Panc1 (cell line): ENCODE results near the gene PSEN2. TPM values are rescaled to one million over a fixed set of nuclear protein-coding genes. Genes with fewer than 3 reads are reported as not detected.

ENCODE experiments used
- ATAC-seq: fragments of 200-7000 bp; cut with Tn5 transposase; 2 replicates; pipeline ENCODE4 v1.9.1; 2020; ENCODE audit warnings: mild to moderate bottlenecking, moderate library complexity
- BruUV-seq: library from RNA; stranded (reverse); fragments of 400-500 nt; replicated peaks from 2 replicates; lab custom pipeline; 2021; lab: Mats Ljungman, UMichigan
- CTCF ChIA-PET: fragments of 300-600 bp; sonication (Branson Sonifier 250); formaldehyde crosslinking; loops from one replicate; lab custom pipeline; 2022; ENCODE audit warnings: antibody characterized with exemption; lab: Charles Lee
- POLR2A ChIA-PET: fragments of 300-600 bp; sonication (Branson Sonifier 250); formaldehyde crosslinking; loops from one replicate; lab custom pipeline; 2022; ENCODE audit warnings: antibody characterized with exemption; lab: Charles Lee
- DNase-seq: peaks from one replicate; pipeline ENCODE4 v3.0.0-alpha.2; 2010; ENCODE audit warnings: low read depth, low spot score
- H3K27ac ChIP-seq: 2 replicates; pipeline ENCODE4 v1.5.1; 2011; ENCODE audit warnings: mild to moderate bottlenecking, low read length, inconsistent platforms
- H3K27me3 ChIP-seq: fragments of 200-500 bp; sonication (Bioruptor generic); 2 replicates; pipeline ENCODE4 v1.6.0; 2014; ENCODE audit warnings: low read length, inconsistent platforms; ENCODE audit not compliant: control insufficient read depth, insufficient read depth
- H3K36me3 ChIP-seq: fragments of 200-500 bp; sonication (Bioruptor generic); 2 replicates; pipeline ENCODE4 v1.5.1; 2014; ENCODE audit warnings: inconsistent platforms, mild to moderate bottlenecking, low read length, moderate library complexity; ENCODE audit not compliant: control insufficient read depth, insufficient read depth
- H3K4me1 ChIP-seq: 2 replicates; pipeline ENCODE4 v1.5.1; 2011; ENCODE audit warnings: inconsistent platforms, mild to moderate bottlenecking, low read length, moderate library complexity; ENCODE audit not compliant: control insufficient read depth, insufficient read depth
- H3K4me3 ChIP-seq, 2 experiments: 2 replicates each; pipeline ENCODE4 v1.5.1; 2011 to 2012; ENCODE audit warnings: low read depth in 2 of 2, low read length in 2 of 2, mild to moderate bottlenecking in 2 of 2, inconsistent platforms in 1 of 2, moderate library complexity in 1 of 2
- H3K9me3 ChIP-seq: fragments of 200-500 bp; sonication (Bioruptor generic); 2 replicates; pipeline ENCODE4 v1.5.1; 2014; ENCODE audit warnings: low read depth, mild to moderate bottlenecking, inconsistent platforms, low read length, moderate library complexity; ENCODE audit not compliant: control insufficient read depth, insufficient read depth
- CTCF ChIP-seq: fragments of 450-650 bp; IDR thresholded peaks from 2 replicates; pipeline ENCODE4 v1.5.1; 2017; ENCODE audit warnings: mild to moderate bottlenecking
- POLR2AphosphoS5 ChIP-seq: IDR thresholded peaks from 2 replicates; pipeline ENCODE4 v1.6.1; 2012; ENCODE audit warnings: mild to moderate bottlenecking, low read depth, low read length, moderate library complexity
- REST ChIP-seq, 2 experiments: IDR thresholded peaks; 2 replicates each; pipeline ENCODE4 v1.6.1; 2011 to 2012; ENCODE audit warnings: low read depth in 2 of 2, control low read depth in 1 of 2, low read length in 1 of 2, mild to moderate bottlenecking in 1 of 2, moderate library complexity in 1 of 2; ENCODE audit not compliant: insufficient read depth in 1 of 2
- SIN3A ChIP-seq: IDR thresholded peaks from 2 replicates; pipeline ENCODE4 v1.6.1; 2012; ENCODE audit warnings: low read depth, mild to moderate bottlenecking, low read length, moderate library complexity, borderline replicate concordance; ENCODE audit not compliant: insufficient read depth
- TCF7L2 ChIP-seq: IDR thresholded peaks from 2 replicates; pipeline ENCODE4 v1.6.1; 2011; ENCODE audit warnings: mild to moderate bottlenecking, low read depth, low read length, inconsistent platforms
- in situ Hi-C: cut with HindIII; loops from 2 replicates; pipeline ENCODE4 v1.10.0; 2016; ENCODE audit warnings: low sequenced_read_pairs, low pct_unique_long_range_greater_than_20kb
- intact Hi-C: fragments of 100-400 bp; cut with micrococcal nuclease; formaldehyde crosslinking; loops from one replicate; pipeline ENCODE4 v1.10.0; 2022; ENCODE audit not compliant: unreplicated experiment
- total RNA-seq: library from RNA; stranded (reverse); gene quantifications from one replicate; pipeline ENCODE4 v1.2.1, GENCODE V29; 2021; ENCODE audit not compliant: unreplicated experiment

Gene PSEN2
- total RNA-seq, 1 experiment from 2014 or later: 33.3 TPM

- no peak overlapping the region for H3K27ac ChIP-seq
- H3K4me3 ChIP-seq: no peak overlapping the region
- in situ Hi-C loops: no loop called here
- H3K9me3 ChIP-seq: no peaks in the 10 kb centered on the region
- no peaks in the 10 kb centered on the region for H3K27me3 ChIP-seq
- CTCF ChIA-PET: no interaction called here
- ATAC-seq (no peak), DNase-seq (no peak)
- intact Hi-C loops: no loop called here
- no peaks in the 10 kb centered on the region for H3K36me3 ChIP-seq
- POLR2A ChIA-PET: no interaction called here
- BruUV-seq: no TSS peak
- TF ChIP-seq CTCF (no peak), SIN3A (no peak), REST (IDR thresholded peaks at IDR 0.05; ENCODE audit: insufficient read depth in 1 of 2, low read depth in 2 of 2, low read length in 1 of 2) (no peak), POLR2AphosphoS5 (no peak), TCF7L2 (no peak)
- H3K4me1 ChIP-seq: no peaks in the 10 kb centered on the region
Measured at GRCh38 chr1:226863446-226863845, 7.0 kb upstream of the PSEN2 start.

- no peak overlapping the region for H3K4me3 ChIP-seq
- ChIA-PET CTCF (no interaction called here), POLR2A (no interaction called here)
- in situ Hi-C loops (no loop called here), intact Hi-C loops (no loop called here)
- H3K27me3 ChIP-seq: no peaks in the 10 kb centered on the region
- no TSS peak for BruUV-seq
- H3K9me3 ChIP-seq: no peaks in the 10 kb centered on the region
- TF ChIP-seq CTCF (no peak), REST (IDR thresholded peaks at IDR 0.05; ENCODE audit: insufficient read depth in 1 of 2, low read depth in 2 of 2, low read length in 1 of 2) (no peak), POLR2AphosphoS5 (no peak), SIN3A (no peak), TCF7L2 (no peak)
- H3K27ac ChIP-seq: no peak overlapping the region
- no peak for ATAC-seq
- H3K36me3 ChIP-seq: no peaks in the 10 kb centered on the region
- no peaks in the 10 kb centered on the region for H3K4me1 ChIP-seq
- no peak for DNase-seq
Measured at GRCh38 chr1:226864311-226864710, 6.1 kb upstream of the PSEN2 start.
